T-helper 2 cell (primary cell): ENCODE data around the gene TMEM69.
A peak's percentile ranks its signal among the peaks of the same experiment; 100 is the strongest.
"Not testable (repeated sequence)": the region's sequence is repeated elsewhere in the genome, so short reads cannot be mapped to it uniquely, and the experiment has no call there.

Source experiments
- DNase-seq, 5 experiments: peaks; one replicate each; pipeline versions ENCODE4 v3.0.0 to v3.0.0-alpha.2; 2012 to 2022

The TMEM69 gene

GRCh38 chr1:45678489-45678888, 9.5 kb upstream of the TMEM69 start:
- no peak for DNase-seq

- no peak for DNase-seq
These were observed 8.9 kb upstream of the TMEM69 start for GRCh38 chr1:45679123-45679522.

DNA sequence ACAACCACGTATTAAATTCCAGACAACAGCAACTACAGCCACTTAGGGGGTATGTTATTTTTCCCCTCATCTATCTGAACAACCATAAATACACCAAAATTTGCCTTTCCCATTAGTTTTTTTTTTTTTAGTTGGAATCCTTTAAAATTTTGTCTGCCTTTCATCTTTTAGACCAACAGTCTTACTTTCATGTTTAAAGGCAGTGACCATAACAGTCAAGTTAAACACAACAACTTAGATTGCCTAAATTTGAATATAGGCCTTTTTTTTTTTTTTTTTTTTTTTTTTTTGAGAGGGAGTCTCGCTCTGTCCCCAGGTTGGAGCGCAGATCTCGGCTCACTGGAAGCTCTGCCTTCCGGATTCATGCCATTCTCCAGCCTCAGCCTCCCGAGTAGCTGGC, 5.0 kb upstream of the TMEM69 start:
- no peak for DNase-seq

DNA sequence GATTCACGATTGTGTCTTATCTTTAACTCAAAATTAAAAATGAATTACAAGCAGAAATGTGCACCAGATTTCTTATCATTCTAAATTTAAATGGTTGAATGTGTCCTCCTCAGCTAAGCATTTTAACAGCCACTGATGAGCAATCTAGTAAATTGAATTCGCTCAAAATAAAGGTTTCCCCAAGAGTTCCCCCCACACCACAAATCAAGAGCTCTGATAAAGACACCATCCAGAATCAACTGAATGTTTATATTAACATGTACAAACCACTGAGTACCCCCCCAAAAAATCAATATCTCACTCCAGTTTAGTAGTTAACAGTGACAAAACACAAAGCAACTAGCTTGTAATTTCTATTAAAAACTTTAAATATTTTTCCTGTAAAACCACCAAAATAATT, 3.6 kb upstream of the TMEM69 start:
- peak in 1 of 5 experiments; percentile 10 for DNase-seq

DNA sequence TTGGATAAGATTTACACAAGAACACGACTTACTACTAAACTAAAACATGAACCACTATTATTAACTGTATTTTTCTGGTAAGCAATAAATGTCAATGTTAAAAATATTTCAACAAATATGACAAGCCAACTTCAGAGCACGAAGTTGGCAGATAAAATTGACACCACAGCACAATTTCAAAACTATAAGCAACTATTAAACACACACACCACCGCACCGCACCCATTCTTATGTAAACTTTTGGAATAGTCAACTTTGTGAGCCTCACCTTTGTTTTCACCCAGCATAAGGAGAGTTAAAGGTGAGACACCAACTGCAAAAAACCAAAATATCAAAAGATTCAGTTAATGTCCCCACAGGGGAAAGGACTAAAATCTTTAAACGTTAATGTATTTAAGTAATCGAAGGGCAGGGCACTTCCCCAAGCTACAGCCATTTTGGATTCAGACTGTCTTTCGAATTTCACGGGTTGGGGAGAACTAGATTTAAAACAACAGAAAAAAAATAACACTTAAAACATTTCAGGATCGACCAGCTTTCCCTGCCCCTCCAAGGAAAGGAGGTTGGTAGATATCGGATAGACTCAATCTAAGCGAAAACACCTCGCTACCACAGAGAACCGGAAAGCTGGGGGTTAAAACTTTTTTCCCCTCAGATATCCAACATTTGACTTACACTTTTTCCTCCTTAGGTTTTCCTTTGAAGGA, 2.5 kb upstream of the TMEM69 start:
- peak in 2 of 5 experiments; percentile 11 to 40 for DNase-seq

- DNase-seq, result peak in 4 of 5 experiments; percentile 33 to 65 (median 54)
These were observed 2.0 kb upstream of the TMEM69 start for GRCh38 chr1:45686015-45686287.

DNA sequence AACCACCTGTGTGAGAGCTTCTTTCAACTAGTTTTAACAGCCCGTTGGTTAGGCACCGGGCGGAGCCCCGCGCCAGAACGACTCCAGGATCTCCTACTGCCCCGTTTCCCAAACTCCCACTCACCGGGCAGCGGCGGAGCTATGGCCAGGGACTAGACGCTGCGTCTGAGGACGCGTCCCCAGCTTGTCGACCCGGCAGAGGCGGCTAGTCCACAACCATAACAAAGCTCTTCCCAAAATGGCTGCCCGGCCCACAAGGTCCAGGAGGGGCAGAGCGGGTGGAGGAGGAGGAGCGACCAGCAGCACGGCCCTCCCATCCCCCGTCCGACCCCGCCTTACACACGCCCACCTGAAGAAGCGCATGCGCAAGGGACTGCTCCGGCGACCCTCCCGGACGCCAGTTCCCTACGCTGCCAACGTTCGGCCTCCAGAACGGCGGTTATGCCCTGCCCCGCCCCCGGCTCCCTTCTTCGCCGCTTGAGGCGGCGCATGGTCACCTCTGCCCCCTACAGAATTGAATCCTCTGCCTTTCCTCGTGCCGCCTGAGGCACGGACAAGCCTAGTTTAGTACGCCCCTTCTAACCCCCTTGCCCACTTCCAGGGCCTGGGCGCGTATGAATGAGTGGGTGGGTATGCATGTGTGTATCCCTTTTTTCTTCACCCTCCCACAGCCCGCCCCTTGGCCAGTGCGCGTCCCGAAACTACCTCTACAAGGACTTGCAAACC, 1.5 kb upstream of the TMEM69 start, which contains the start of gene GPBP1L1:
TSS of gene GPBP1L1 (minus strand) at position 246 of the 726 bp plus-strand sequence. CDS start 27,446 bp downstream, outside the sequence.
- peak; percentile 93 to 97 (median 96) for DNase-seq

GRCh38 chr1:45687014-45687753, 797 bp upstream of the TMEM69 start:
- DNase-seq, result peak; percentile 86 to 100 (median 96)

DNA sequence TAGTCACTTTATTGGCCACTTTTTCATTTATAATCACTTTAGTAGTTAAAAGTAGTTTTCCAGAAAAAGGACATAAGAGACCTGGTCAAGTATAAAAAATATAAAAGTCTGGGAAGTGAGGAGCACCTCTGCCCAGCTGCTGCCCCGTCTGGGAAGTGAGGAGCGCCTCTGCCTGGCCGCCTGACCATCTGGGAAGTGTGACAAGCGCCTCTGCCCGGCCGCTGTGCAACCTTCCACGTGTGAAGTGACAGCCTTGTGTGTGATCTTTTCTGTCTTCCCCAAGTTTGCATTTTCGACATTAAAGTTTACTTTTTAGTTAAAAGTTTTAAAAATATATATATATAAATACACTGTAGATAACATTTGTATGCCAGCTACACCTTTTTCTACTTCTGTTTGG, 5.8 kb downstream of the TMEM69 start:
- DNase-seq, result not testable (repeated sequence)

DNA sequence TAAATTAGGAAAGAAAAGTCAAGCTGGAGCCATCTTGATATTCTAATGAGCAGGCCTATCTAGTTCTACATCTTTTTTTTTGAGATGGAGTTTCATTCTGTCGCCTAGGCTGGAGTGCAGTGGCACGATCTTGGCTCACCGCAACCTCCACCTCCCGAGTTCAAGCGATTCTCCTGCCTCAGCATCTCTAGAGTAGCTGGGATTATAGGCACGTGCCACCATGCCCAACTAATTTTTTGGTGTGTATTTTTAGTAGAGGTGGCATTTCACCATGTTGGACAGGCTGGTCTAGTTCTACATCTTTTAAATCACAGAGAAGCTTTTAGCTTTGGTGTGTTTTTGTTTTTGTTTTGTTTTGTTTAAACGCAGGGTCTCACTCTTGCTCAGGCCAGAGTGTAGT, 6.8 kb downstream of the TMEM69 start:
- no peak for DNase-seq

DNA sequence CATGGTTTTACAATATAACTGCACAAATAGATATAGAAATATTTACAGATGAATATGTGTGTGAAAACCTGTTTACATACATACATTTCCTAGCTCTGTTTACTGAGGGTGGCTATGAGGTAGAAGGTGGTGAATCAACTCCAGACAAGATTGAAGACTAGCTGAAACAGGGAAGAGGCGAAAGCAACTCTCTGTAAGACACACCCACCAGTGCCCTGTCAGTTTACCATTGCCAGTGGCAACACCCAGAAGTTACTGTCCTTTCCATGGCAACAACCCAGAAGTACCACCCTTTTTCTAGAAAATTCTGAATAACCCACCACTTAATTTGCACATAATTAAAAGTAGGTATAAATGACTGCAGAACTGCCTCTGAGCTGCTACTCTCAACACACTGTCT, 16.7 kb downstream of the TMEM69 start:
- DNase-seq, result no peak

- DNase-seq, result no peak
These were observed 25.7 kb downstream of the TMEM69 start for GRCh38 chr1:45713711-45714110.

GRCh38 chr1:45716700-45717099, 28.7 kb downstream of the TMEM69 start:
- no peak for DNase-seq

GRCh38 chr1:45717386-45717785, 29.4 kb downstream of the TMEM69 start:
- not testable (repeated sequence) for DNase-seq

GRCh38 chr1:45718289-45718688, 30.3 kb downstream of the TMEM69 start:
- DNase-seq, result no peak

- no peak for DNase-seq
These were observed 33.2 kb downstream of the TMEM69 start for GRCh38 chr1:45721207-45721606.

DNA sequence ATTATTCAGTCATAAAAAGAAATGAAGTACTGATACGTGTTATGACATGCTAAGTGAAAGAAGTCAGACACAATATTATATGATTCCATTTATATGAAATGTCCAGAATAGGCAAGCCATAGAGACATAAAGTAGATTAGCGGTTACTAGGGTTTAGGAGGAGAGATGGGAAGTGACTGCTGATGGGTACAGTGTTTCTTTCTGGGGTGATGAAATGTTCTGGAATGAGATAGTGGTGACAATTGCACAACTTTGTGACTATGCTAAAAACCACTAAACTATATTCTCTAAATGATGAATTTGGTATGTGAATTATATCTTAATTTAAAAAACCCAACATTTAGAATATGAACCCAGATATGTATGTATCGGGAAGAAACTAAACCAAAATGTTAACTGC, 34.8 kb downstream of the TMEM69 start:
- no peak for DNase-seq

GRCh38 chr1:45723248-45723930, 35.4 kb downstream of the TMEM69 start:
- DNase-seq, result no peak

GRCh38 chr1:45726007-45726406, 38.0 kb downstream of the TMEM69 start:
- DNase-seq, result not testable (repeated sequence)

GRCh38 chr1:45730075-45730779, 42.2 kb downstream of the TMEM69 start:
- no peak for DNase-seq

DNA sequence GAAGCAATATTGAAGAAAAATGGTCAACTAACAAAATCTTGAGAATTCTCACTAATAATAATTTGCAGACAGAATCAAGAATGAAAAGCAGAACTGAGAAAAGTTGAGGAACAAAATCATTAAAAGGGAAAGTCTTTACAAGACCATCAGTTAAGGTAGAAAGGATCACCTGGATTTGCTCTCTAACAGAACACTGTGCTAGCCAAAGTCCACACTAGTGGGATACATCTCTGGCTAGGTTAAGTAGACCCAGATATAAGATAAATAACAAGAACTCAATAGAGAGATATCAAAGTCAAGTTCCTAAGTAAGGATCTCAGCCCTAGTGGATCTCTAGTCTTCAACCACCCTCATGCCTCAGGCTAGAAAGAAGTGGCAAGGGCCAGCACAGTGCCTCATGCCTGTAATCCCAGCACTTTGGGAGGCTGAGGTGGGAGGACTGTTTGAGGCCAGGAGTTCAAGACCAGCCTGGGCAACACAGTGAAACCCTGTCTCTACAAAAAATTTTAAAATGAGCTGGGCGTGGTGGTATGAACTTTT, 42.9 kb downstream of the TMEM69 start:
- no peak for DNase-seq

DNA sequence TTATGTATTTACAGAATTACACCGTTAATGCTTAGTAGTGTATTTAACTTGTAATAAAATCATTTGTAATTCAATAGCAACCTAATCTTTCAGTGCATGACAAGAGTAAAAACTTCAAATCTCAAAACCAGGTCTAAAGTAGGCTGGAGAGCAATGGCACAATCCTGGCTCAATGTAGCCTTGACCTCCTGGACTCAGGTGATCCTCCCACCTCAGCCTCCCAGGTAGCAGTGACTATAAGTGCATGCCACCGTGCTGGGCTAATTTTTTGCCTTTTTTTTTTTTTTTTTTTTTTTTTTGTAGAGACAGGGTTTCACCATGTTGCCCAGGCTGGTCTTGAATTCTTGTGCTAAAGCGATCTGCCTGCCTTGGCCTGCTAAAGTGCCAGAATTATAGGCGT, 51.2 kb downstream of the TMEM69 start:
- no peak for DNase-seq
